ENCODE results near the gene MICB.

Gene MICB

DNA sequence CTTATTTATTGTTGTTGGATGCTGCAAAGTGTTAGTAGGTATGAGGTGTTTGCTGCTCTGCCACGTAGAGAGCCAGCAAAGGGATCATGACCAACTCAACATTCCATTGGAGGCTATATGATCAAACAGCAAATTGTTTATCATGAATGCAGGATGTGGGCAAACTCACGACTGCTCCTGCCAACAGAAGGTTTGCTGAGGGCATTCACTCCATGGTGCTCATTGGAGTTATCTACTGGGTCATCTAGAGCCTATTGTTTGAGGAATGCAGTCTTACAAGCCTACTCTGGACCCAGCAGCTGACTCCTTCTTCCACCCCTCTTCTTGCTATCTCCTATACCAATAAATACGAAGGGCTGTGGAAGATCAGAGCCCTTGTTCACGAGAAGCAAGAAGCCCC is 12.1 kb downstream of the MICB start:
- no peak for DNase-seq

DNA sequence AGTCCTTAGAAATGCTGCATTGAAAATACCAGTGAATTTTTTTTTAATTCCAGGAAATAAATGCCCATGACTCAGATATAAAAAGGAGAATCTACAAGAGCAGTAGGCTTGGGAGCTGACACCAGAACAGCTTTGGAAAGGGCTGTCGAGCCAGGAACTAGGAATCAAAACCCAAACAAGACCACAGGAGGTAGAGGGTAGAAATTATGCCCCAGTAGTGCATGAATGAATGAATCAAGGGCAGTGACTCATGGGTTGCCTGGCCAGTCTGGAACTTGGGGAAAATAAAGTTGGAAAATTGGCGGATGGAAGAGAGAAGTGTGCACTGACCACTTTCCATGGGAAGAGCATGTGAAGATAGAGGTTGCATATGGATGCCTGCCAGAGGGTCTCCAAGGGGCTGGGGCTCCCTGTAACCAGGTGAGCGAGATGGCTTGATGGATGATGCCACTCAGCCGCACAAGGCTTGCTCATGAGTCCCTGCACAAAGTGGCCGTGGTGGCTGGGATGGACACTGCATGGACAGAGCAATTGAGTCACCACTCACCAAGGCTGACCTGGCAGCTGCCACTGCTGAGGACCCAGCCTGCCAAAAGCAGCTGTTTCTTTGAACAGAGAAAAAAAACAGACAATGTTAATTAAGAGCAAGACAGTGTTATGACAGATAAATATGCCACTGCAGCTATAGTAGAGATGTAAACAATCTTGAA is 15.7 kb downstream of the MICB start:
- DNase-seq = no peak

DNA sequence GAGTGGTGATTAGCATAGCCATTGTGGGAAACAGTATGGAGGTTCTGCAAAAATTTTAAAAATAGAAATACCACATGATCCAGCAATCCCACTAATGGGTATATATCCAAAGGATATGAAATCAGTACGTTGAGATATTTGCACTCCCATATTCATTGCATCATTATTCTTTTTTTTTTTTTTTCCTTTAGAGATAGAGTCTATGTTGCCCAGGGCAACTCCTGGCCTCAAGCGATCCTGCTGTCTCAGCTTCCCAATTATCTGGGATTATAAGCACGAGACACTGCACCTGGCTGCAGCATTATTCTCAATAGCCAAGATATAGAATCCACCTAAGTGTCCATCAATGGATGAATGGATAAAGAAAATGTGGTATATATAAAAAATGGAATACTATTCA is 23.9 kb downstream of the MICB start:
- DNase-seq = no peak

DNA sequence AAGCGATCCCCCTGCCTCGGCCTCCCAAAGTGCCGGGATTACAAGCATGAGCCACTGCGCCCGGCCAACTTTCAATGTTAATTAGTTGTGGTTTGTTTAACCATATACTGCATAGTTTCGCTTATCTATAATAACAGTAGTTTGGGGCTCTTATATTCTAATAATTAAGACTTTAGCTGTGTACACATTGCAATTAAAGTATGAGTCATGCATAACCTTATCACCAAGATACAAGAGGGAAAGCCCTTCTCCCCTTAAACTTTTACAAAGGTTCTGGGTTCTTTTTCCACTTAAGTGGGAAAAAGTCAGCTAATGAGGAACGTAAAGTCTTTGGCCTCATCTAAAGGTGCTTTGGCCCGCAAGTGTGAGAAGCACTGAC is 27.6 kb downstream of the MICB start:
- DNase-seq = no peak

DNA sequence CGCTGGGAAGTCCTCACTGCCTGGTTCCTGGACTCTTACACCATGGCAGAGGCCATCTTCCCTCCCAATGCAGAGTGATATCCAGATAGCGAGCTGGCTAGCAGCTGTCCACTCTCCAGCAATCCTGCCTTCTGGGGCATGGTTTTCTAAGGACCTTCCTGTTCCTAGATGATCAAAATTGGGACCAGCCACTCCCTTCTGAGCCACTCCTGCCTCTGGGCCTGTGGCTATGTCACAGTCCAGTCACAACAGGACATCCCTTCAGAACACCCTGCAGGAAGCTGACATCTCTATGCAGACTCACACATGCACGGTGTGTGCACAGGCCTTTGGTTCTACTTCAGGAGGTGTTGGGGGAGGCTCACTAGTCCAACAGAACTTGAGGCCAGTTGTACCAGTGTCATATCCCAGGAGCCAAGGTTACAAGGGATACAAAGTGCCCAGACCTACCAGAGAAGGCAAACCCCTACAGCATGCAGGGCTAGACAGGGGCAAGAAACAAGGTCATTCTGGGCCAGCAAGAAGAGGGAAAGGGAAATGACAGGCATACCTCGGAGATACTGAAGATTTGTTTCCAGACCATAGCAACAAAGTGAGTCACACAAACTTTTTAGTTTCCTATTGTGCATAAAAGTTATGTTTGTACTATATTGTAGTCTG is 28.1 kb downstream of the MICB start:
- no peak for DNase-seq

DNA sequence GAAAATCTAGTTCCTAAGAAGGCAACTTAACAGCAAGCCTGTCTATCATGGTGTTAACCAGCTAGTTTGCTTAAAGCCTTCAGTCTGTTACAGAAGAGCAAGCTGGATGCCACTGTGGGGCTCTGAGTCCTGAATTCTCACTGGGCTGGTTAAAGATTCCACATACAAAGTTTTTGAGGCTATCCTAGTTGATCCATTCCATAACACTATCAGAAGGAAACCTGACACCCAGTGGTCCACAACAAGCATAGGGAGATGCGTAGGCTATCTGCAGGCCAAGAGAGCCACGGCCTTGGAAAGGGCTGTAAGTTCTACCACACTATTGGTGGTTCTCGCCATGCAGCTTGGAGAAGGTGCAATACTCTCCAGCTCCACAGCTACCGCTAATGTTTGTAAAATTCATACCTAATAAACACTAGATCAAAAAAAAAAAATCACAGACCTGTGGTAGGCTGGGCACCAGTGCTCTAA is 30.4 kb downstream of the MICB start:
- no peak for DNase-seq

DNA sequence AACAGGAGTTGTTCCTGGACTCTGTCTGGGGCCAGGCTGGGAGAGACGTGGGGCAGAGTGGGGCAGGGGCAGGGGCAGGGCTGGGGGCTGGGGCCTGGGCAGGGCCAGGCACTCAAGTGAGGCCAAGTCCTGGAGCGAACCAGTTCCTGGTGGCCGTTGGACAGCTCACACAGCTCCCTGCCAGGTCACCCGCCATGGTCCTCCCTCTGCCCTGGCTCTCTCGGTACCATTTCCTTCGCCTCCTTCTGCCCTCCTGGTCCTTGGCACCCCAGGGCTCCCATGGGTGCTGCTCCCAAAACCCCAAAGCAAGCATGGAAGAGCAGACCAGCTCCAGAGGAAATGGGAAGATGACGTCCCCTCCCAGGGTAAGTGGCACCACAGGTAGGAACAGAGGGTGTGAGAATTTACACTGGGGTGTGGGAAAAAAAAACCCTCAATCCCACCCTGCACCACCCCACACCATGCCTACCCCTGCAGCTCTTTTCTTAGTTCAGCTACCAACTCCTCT is 30.9 kb downstream of the MICB start, which contains the start of gene MCCD1:
MCCD1 (plus strand) TSS at position 142 of the 508 bp plus-strand sequence; CDS start at position 195, 53 bp downstream.
- no peak for DNase-seq

DNA sequence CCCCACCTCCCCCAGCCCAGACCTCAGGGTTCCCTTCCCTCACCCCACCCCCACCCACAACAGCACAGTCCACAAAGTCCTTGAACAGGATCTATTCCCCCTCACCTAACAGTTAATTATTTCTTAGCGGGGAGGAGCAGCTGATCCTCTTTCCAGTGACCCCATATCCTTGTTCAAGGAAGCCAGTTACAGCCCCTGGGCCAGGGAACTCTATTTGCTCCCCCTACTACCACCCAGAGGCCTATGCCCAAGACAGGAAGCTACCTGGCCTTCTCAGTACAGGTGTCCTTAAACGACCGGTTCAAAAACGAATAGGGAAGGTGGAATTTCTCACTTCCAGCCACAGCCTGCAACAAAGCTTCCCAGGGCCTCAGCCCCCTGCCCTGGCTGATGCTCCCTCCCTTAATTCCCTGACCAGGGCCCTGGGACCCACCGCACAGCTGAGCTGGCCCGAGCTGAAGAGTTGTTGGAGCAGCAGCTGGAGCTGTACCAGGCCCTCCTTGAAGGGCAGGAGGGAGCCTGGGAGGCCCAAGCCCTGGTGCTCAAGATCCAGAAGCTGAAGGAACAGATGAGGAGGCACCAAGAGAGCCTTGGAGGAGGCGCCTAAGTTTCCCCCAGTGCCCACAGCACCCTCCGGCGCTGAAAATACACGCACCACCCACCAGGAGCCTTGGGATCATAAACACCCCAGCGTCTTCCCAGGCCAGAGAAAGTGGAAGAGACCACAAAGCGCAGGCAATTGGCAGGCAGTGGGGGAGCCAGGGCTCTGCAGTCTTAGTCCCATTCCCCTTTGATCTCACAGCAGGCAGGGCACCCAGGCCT is 31.6 kb downstream of the MICB start:
- no peak for DNase-seq

DNA sequence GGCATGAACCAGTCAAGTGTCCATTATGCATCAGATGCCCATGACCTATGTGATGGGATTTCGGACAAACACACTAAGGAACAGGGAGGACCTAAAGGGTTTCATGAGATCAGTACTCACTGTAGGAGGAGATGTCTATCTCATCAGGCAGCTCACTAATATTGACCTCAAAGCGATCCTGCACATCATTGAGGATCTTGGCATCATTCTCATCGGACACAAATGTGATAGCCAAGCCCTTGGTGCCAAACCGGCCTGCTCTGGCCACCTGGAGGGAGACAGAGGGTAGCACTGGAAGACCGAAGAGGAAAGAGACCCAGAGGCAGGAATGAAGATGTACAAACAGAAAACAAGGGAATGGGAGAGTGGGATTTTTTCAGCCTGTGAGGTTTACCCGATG is 32.7 kb downstream of the MICB start:
- DNase-seq = no peak

DNA sequence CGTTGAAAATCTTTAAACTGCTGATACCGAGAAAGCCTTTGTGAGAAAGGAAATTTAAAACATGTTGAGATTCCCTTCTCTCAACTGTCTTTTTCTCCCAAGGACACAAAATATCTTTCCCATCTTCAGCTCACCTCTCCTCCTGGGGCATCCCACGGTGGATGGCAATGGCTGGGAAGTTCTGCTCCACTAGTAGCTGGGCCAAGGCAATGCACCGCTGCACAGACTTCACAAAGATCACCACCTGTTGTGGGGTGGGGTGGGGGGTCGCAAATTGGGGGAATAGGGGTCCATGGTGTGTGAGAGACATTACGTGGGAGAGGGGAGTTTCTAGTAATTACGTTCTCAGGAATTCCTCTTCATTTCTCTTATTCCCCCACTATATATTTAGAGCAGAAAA is 33.2 kb downstream of the MICB start:
- DNase-seq = no peak

DNA sequence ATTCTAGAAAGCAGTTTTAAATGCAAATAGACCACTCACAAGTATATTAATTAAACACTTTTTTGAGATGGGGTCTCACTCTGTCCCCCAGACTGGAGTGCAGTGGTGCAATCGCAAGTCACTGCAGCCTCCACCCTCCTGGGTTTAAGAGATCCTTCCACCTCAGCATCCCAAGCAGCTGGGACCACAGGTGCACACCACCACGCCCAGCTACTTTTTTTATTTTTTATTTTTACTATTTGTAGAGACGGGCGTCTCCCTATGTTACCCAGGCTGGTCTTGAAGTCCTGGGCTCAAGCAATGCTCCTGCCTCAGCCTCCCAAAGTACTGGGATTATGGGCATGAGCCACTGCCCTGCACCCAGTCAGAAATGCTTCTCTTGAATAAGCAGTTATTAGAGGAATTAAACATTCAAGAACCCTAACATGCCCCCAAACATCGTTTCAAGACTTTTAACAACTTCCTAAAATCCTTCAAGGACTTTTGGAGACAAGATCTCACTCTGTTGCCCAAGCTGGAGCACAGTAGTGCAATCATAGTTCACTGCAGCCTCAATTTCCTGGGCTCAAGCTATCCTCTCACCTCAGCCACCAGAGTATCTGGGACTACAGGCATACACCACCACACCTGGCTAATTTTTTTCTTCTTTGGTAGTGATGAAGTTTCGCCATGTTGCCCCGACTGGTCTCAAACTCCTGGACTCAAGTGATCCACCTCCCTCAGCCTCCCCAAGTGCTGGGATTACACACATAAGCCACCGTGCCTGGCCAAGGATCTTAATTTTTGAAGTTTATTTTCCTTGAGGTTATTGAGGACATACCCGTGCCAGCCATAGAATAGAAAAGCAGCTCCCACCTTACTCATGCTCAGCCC is 34.1 kb downstream of the MICB start:
- no peak for DNase-seq

DNA sequence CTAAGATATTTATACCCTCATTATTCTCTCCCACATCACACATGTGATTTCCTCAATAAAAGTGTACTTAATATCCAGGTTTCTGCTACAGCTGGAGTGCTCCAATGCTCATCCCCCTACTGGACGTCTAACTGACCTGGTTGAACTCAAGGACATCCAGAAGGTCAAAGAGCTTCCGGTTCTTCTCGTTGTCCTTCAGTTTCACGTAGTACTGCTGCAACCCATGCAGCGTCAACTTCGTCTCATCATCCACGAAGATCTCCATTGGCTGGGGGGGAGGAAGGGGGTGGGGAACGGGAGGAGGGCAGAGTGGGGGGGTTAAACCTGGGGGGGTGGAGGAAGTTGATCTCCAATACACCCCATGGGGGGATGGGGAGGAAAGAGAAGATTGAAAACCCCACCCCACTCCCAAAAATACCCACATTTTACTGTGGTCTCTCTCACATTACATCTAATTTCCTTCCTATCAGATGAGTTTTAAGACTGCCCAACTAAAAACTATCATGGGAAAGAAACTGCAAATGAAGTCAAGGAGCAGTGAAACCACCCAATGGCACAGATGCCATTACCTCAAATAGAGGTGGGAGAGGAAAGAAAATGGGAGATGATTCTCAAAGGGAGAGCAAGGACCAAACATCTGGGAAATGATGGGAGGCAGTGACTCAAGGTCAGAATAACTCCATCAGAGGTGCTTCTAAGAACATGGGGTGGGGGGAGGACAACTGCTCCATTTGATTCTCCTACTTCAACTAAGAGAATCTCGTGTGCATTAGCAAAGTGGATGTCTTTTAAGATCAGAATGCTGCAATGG is 34.9 kb downstream of the MICB start:
- DNase-seq = no peak

DNA sequence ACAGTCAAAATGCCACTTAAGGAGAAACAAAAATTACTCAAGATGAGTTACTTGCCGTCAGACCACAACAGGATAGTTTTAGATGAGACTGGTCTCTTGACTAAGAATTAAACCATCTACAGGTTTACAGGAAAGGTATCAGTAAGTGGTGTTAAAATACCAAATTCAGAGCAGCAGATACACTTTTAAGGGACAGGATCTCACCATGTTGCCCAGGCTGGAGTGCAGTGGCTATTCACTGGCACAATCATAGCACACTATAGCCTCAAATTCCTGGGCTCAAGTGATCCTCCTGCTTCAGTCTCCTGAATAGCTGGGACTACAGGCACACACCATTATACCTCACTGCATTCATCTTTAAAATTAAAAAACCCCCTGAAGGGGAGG is 35.5 kb downstream of the MICB start:
- DNase-seq = no peak

DNA sequence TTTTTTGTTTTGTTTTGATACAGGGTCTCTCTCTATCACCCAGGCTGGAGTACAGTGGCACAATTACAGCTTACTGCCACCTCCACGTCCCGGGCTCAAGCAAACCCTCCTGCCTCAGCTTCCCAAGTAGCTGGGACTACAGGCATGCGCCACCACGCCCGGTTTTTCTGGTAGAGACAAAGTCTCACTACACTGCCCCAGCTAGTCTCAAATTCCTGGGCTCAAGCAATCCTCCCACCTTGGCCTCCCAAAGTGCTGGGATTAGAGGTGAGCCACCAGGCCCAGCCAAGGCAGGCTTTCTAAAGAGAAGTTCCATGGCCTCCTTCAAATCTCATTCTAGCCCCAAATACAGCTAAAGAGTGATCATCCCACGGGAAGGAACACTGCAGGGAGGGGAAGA is 36.1 kb downstream of the MICB start:
- DNase-seq = no peak

DNA sequence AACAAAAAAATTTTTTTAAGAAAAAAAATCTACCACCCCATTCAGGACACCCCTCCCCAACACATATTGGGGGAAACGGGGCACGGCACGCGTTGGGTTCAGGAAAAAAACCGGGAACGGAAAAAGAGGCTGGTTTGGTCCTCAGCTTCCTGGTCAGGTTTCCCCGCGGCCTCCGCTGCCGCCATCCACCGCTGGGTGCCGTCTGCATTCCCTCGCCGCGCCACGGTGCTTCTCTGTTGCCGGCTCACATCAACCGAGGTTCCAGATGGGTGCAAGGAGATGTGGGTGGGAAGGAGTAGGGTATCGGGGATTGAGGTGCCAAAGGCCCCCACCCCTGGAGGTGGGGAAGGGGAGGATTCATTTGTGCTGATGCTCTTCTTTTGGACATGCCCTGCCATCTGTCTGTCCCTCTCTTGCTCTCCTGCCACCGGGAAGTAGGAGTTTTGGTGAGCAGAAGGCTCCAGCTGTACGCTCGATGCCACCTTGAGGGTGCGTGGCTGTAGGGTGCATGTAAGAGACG is 36.6 kb downstream of the MICB start:
- no peak for DNase-seq

DNA sequence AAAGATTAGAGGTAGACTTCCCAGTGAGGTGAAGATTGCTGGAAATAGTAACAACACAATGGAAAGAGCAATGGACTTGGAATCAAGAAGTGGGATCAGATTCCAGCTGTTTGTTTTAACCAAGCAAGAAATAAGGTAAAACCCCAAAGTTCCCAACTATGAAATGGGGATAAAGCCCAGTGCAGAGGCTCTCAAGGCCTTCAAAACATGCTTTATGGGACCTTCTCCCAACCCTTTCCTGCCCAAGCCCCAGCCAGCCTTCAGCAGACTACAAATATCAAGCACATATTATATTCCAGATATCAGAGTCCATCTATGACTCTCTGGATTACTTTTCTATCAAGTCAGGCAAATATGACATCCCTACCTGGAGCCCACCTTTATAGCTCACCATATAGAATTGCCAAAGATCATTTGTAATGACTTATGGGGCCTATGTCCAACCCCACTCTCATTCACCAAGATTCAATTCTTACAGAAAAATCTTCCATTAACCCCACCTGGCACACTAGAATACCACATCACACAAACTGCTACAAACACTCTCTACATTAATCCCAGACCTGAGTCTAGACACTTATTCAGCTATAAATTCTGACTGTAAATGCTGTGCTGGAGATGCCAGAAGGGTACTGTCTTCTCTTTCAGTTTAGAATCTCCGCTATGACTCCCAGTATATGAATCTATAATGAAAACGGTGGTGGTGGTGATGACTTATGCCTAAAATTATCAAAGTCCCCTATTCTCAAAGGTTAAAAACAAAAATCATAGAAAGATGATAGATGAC is 37.8 kb downstream of the MICB start:
- DNase-seq = no peak

DNA sequence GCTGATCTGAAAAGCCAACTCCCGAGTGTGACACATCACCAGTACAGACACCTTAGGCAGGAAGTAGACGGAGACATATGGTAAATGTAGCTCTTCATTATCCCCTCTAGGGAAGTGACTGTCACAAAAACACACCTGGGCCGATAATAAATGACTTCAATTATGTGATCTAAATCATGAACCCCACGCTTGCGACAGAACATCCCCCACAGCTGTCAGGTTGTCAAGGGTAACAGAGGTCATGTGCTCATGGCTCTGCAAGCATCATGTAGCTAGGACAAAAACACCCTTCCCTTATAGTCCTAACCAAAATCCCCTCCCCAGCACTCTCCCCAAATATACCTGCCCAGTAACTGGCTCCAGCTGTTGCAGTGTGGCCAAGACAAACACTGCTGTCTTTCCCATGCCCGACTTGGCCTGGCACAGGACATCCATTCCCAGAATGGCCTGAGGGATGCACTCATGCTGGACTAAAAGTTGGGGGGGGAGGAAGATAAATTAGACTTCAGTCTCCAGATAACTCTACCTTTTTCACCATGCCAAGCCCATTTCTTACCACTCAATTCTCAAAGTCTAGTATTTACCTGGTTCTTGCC is 41.0 kb downstream of the MICB start:
- DNase-seq = no peak

DNA sequence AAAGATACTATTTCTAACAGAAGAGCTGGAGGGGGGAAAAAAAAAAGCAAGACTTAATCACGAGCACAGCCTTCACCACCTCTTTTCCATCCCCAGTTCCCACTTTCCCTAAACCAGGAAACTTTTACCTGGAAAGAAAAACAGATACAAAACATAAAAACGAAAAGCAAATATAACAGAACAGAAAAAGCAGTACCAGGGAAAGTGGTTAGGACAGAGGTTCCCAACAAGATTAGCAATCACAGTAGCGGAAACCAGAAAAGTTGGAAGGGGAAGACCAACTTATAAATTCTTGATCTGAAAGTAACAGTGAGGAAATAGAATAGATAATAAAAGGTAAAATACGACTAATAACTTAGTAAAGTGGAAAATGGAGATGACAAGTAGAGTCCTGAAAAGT is 42.7 kb downstream of the MICB start:
- no peak for DNase-seq

DNA sequence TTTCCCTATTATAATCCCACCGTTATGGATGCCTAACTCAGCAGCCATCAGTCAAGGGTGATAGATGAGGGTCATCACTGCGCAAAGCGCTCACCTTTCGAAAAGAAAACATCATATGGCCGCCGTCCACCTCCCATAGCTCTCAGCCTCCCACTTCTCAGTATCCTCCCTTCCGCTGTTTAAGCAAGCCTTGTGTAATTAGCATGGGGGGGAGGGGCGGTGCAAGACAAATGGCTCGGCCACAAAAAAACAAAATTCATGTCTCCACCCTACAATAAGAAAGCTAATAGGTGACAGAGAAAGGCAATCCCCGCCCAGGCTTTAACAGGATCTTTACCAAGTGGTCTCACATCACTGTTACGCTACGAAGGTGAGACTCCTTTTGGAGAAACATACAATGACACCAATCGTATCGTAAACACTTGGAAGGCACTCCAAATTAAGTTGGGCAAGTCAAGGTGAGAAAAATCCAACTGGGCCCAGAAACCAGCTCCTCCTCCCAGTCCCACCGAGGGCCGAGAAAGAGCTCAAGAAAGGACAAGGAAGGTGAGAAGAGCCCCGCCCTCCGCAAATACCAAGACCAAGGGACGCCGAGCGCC is 43.2 kb downstream of the MICB start:
- DNase-seq = peak; percentile 46
